CD14-positive monocyte (primary cell): ENCODE results near the gene ARL14. TPM values are rescaled to one million over a fixed set of nuclear protein-coding genes. Genes with fewer than 3 reads are reported as not detected.

Source experiments
- DNase-seq, 3 donors: peaks; one replicate each; pipeline ENCODE4 v3.0.0-alpha.2; 2011 to 2022
- H2AFZ ChIP-seq: 2 replicates; pipeline ENCODE4 v1.6.0; 2012; ENCODE audit warnings: mild to moderate bottlenecking, low read depth, low read length, inconsistent platforms; ENCODE audit not compliant: insufficient read depth, poor library complexity, severe bottlenecking
- H3K27ac ChIP-seq, 2 donors: 1 replicate in 1 of 2; 2 replicates in 1 of 2; pipeline ENCODE4 v1.5.1; 2012 to 2013; ENCODE audit warnings: low read length in 2 of 2, control low read depth in 1 of 2, inconsistent platforms in 1 of 2, low read depth in 1 of 2, mild to moderate bottlenecking in 1 of 2
- H3K27me3 ChIP-seq, 2 donors: one replicate each; pipeline versions ENCODE4 v1.6.0 to v1.6.1; 2011 to 2013; ENCODE audit warnings: low read length in 2 of 2; ENCODE audit not compliant: control insufficient read depth in 2 of 2, insufficient read depth in 2 of 2
- H3K36me3 ChIP-seq, 2 donors: replicated peaks in 1 of 2; 1 replicate in 1 of 2; 2 replicates in 1 of 2; pipeline versions ENCODE4 v1.5.1 to v1.6.1; 2012 to 2013; ENCODE audit warnings: low read length in 2 of 2, control low read depth in 1 of 2, inconsistent platforms in 1 of 2, mild to moderate bottlenecking in 1 of 2; ENCODE audit not compliant: insufficient read depth in 2 of 2, control insufficient read depth in 1 of 2
- H3K4me1 ChIP-seq, 2 donors: 1 replicate in 1 of 2; 2 replicates in 1 of 2; pipeline versions ENCODE4 v1.5.1 to v1.6.1; 2012 to 2013; ENCODE audit warnings: low read length in 2 of 2, control low read depth in 1 of 2, inconsistent platforms in 1 of 2, mild to moderate bottlenecking in 1 of 2, moderate library complexity in 1 of 2; ENCODE audit not compliant: insufficient read depth in 2 of 2, control insufficient read depth in 1 of 2
- H3K4me2 ChIP-seq: replicated peaks from 2 replicates; pipeline ENCODE3; 2012; ENCODE audit warnings: low read length, moderate library complexity, mild to moderate bottlenecking; ENCODE audit not compliant: poor library complexity, severe bottlenecking; ENCODE audit errors: extremely low read depth
- H3K4me3 ChIP-seq, 3 experiments: fragments of 200-600 bp in 1 of 3; sonication (generic) in 1 of 3; replicated peaks in 1 of 3; 1 replicate in 2 of 3; 2 replicates in 1 of 3; pipeline ENCODE4 v1.5.1; 2011 to 2013; ENCODE audit warnings: low read length in 3 of 3, mild to moderate bottlenecking in 3 of 3, control low read depth in 2 of 3, low read depth in 2 of 3, inconsistent platforms in 1 of 3, moderate library complexity in 1 of 3
- H3K79me2 ChIP-seq: 2 replicates; pipeline ENCODE4 v1.6.0; 2012; ENCODE audit warnings: mild to moderate bottlenecking, control low read depth, inconsistent platforms, low read length, moderate library complexity; ENCODE audit not compliant: insufficient read depth
- H3K9ac ChIP-seq: 2 replicates; pipeline ENCODE4 v1.6.0; 2017; ENCODE audit warnings: low read length, mild to moderate bottlenecking; ENCODE audit not compliant: insufficient read depth, poor library complexity, severe bottlenecking
- H3K9me3 ChIP-seq, 2 donors: replicated peaks in 1 of 2; 1 replicate in 1 of 2; 2 replicates in 1 of 2; pipeline versions ENCODE4 v1.5.1 to v1.6.1; 2012 to 2013; ENCODE audit warnings: low read length in 2 of 2, control low read depth in 1 of 2; ENCODE audit not compliant: control insufficient read depth in 1 of 2, insufficient read depth in 1 of 2
- H4K20me1 ChIP-seq: 2 replicates; pipeline ENCODE4 v1.6.0; 2012; ENCODE audit warnings: mild to moderate bottlenecking, low read length, control low read depth, moderate library complexity; ENCODE audit not compliant: insufficient read depth
- H3K27ac Mint-ChIP-seq, 7 donors: one replicate each; pipeline ENCODE4 v1.8.0; 2020; ENCODE audit warnings: mild to moderate bottlenecking in 7 of 7, mixed read lengths in 7 of 7, moderate library complexity in 6 of 7, inconsistent platforms in 2 of 7
- H3K27me3 Mint-ChIP-seq, 3 donors: one replicate each; pipeline ENCODE4 v1.8.0; 2021 to 2022; ENCODE audit warnings: low read depth in 3 of 3, mild to moderate bottlenecking in 3 of 3, mixed read lengths in 3 of 3, moderate library complexity in 3 of 3, inconsistent platforms in 1 of 3
- H3K36me3 Mint-ChIP-seq, 2 donors: one replicate each; pipeline ENCODE4 v1.8.0; 2020; ENCODE audit warnings: mixed read lengths in 2 of 2, inconsistent platforms in 1 of 2, mild to moderate bottlenecking in 1 of 2
- H3K4me1 Mint-ChIP-seq: one replicate; pipeline ENCODE4 v1.8.0; 2020; ENCODE audit warnings: mild to moderate bottlenecking, mixed read lengths
- H3K4me3 Mint-ChIP-seq, 2 donors: one replicate each; pipeline ENCODE4 v1.8.0; 2020; ENCODE audit warnings: mild to moderate bottlenecking in 2 of 2, mixed read lengths in 2 of 2, moderate library complexity in 1 of 2
- H3K9me3 Mint-ChIP-seq, 7 donors: one replicate each; pipeline ENCODE4 v1.8.0; 2020 to 2022; ENCODE audit warnings: mixed read lengths in 7 of 7, mild to moderate bottlenecking in 6 of 7, moderate library complexity in 6 of 7, inconsistent platforms in 2 of 7
- CTCF ChIP-seq: fragments of 200-600 bp; IDR thresholded peaks from one replicate; pipeline ENCODE4 v1.8.0; 2022; ENCODE audit warnings: antibody characterized with exemption, mild to moderate bottlenecking
- WGBS: methylation state at CpG from one replicate; pipeline ENCODE4 v1.1.5; 2013; ENCODE audit warnings: missing lambda C conversion rate; ENCODE audit not compliant: insufficient coverage; 5-methylcytosine and 5-hydroxymethylcytosine counted together
- intact Hi-C, 2 donors: fragments of 100-400 bp; cut with micrococcal nuclease; formaldehyde crosslinking; loops; one replicate each; pipeline versions ENCODE4 v1.15.0 to v1.15.1; 2023
- polyA minus RNA-seq: library from RNA; depleted of rRNA, polyadenylated mRNA; stranded (reverse); fragments of >200 nt; gene quantifications from 2 replicates; pipeline ENCODE4 v1.2.3, GENCODE V29; 2012
- polyA plus RNA-seq, 3 donors: library from polyadenylated mRNA; depleted of rRNA in 1 of 3; unstranded in 2 of 3; stranded (reverse) in 1 of 3; fragments of 300-500 nt in 2 of 3; fragments of >200 nt in 1 of 3; fragmentation: Illumina TruSeq in 2 of 3; gene quantifications; 1 replicate in 2 of 3; 2 replicates in 1 of 3; pipeline ENCODE4 v1.2.3, GENCODE V29; 2012 to 2021
- total RNA-seq, 12 experiments: library from RNA in 1 of 12; stranded (reverse) in 1 of 12; fragments of 120-200 nt in 1 of 12; gene quantifications; one replicate each; pipeline ENCODE4 v1.2.4 and lab custom pipeline; 2013 to 2026; ENCODE audit warnings: mixed read lengths in 6 of 12, inconsistent platforms in 1 of 12

Gene ARL14
- total RNA-seq (2013): not detected
- polyA plus RNA-seq (not detected), polyA minus RNA-seq (not detected in 2 replicates), total RNA-seq (lab: John Stamatoyannopoulos, UW) (0 to 0.30 (median 0) reads per million in 11 experiments)

GRCh38 chr3:160676547-160677303 is at the start of gene ARL14:
Gene ARL14 (plus strand): TSS chr3:160677160. CDS start chr3:160677347, 187 bp downstream.
- Histone ChIP-seq H4K20me1 (no peaks in the 10 kb centered on the region), H3K4me2 (no peak within 1 kb of the TSS), H3K36me3 (no peaks in the 10 kb centered on the region), H3K9ac (no peak within 1 kb of the TSS), H3K27ac (no peak within 1 kb of the TSS), H2AFZ (no peak within 1 kb of the TSS), H3K4me1 (no peaks in the 10 kb centered on the region), H3K9me3 (no peaks in the 10 kb centered on the region), H3K79me2 (no peaks in the 10 kb centered on the region), H3K27me3 (no peaks in the 10 kb centered on the region), H3K4me3 (no peak within 1 kb of the TSS)
- Mint-ChIP-seq H3K9me3 (peaks cover 0 to 2% (median 0%) of the 10 kb centered on the region in 7 donors), H3K4me3 (no peak within 1 kb of the TSS), H3K27me3 (peaks cover 1 to 3% (median 2%) of the 10 kb centered on the region in 3 donors), H3K36me3 (no peaks in the 10 kb centered on the region), H3K27ac (no peak within 1 kb of the TSS), H3K4me1 (no peaks in the 10 kb centered on the region)
- 83% methylated on average over 1 of the region's 4 CpGs for WGBS
- DNase-seq: no peak
- TF ChIP-seq CTCF: no peak
- intact Hi-C loops: no loop called here

GRCh38 chr3:160629491-160629890 is 47.5 kb upstream of the ARL14 start:
- H3K27me3 Mint-ChIP-seq: peaks cover 0 to 1% (median 0%) of the 10 kb centered on the region in 3 donors
- no peak overlapping the region for H3K4me3 ChIP-seq
- TF ChIP-seq CTCF: no peak

More at GRCh38 chr3:160629491-160629890, 47.5 kb upstream of the ARL14 start:
- no peak overlapping the region for H3K27ac Mint-ChIP-seq
- H2AFZ ChIP-seq: no peak overlapping the region
- H3K27ac ChIP-seq: no peak overlapping the region
- no peaks in the 10 kb centered on the region for H3K4me1 Mint-ChIP-seq
- no peak overlapping the region for H3K4me3 Mint-ChIP-seq
- no peak for DNase-seq
- intact Hi-C loops: no loop called here
- WGBS: no CpG with 5 or more reads among the region's 2 CpGs
- H3K9me3 ChIP-seq: no peaks in the 10 kb centered on the region
- H3K27me3 ChIP-seq: no peaks in the 10 kb centered on the region
- H3K9ac ChIP-seq: no peak overlapping the region
- no peaks in the 10 kb centered on the region for H4K20me1 ChIP-seq
- no peaks in the 10 kb centered on the region for H3K36me3 Mint-ChIP-seq
- H3K4me2 ChIP-seq: no peak overlapping the region
- H3K79me2 ChIP-seq: no peaks in the 10 kb centered on the region
- peaks cover 0 to 9% (median 3%) of the 10 kb centered on the region in 7 donors for H3K9me3 Mint-ChIP-seq
- H3K4me1 ChIP-seq: no peaks in the 10 kb centered on the region
- H3K36me3 ChIP-seq: no peaks in the 10 kb centered on the region
